Spleen (tissue), 7 donors: ENCODE results near the gene BPGM.

ENCODE experiments used
- POLR2A ChIP-seq, 3 donors: fragments of 450-650 bp; IDR thresholded peaks; one replicate each; pipeline ENCODE4 v1.5.1; 2017; ENCODE audit warnings: antibody characterized with exemption in 3 of 3, mild to moderate bottlenecking in 1 of 3
- POLR2AphosphoS5 ChIP-seq, 3 donors: sonication (generic); formaldehyde crosslinking; IDR thresholded peaks; one replicate each; pipeline ENCODE4 v1.5.1; 2017; ENCODE audit warnings: antibody characterized with exemption in 3 of 3
- TF ChIP-seq, protein P1 (sequence below), 11 experiments: fragments of 200-600 bp in 7 of 11; fragments of 450-650 bp in 4 of 11; sonication (generic) in 4 of 11; IDR thresholded peaks in 8 of 11; conservative IDR thresholded peaks in 3 of 11; 1 replicate in 7 of 11; 2 replicates in 4 of 11; pipeline versions ENCODE4 v1.4.0 to v1.8.0; 2016 to 2021; ENCODE audit warnings: antibody characterized with exemption in 11 of 11, inconsistent platforms in 4 of 11, mild to moderate bottlenecking in 1 of 11
- donor health status: DM: no; HTN: no; CAD: no; lungs with moderate emphysema.
- donor health status: DM: no; HTN: no; CAD: no.
- donor health status: DM: no; HTN: no; CAD: no.

DNA sequence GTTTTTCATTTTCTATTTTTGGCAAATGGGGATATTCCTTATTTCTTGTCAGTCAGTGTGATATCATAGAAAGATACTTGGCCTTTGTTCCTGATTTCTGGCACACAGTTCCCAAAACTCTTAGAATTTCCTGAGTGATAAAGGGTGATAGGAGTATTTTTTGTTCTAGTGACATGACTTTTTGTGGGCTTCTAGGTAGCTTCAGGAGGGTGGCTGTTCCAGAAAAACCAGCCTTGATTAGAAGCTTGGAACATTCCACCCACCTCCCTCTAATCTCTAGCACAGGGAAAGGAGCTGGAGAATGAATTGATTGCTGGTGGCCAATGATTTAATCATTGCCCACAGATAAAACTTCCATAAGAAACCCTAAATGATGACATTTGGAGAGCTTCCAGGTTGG, 17.2 kb upstream of the BPGM start:
- TF ChIP-seq, protein P1, sequence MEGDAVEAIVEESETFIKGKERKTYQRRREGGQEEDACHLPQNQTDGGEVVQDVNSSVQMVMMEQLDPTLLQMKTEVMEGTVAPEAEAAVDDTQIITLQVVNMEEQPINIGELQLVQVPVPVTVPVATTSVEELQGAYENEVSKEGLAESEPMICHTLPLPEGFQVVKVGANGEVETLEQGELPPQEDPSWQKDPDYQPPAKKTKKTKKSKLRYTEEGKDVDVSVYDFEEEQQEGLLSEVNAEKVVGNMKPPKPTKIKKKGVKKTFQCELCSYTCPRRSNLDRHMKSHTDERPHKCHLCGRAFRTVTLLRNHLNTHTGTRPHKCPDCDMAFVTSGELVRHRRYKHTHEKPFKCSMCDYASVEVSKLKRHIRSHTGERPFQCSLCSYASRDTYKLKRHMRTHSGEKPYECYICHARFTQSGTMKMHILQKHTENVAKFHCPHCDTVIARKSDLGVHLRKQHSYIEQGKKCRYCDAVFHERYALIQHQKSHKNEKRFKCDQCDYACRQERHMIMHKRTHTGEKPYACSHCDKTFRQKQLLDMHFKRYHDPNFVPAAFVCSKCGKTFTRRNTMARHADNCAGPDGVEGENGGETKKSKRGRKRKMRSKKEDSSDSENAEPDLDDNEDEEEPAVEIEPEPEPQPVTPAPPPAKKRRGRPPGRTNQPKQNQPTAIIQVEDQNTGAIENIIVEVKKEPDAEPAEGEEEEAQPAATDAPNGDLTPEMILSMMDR (IDR thresholded peaks at IDR 0.05 in 8 of 11, conservative IDR thresholded peaks at IDR 0.05 in 3 of 11), result no peak
- TF ChIP-seq POLR2AphosphoS5 (IDR thresholded peaks at IDR 0.05), result no peak
- no peak for TF ChIP-seq POLR2A (IDR thresholded peaks at IDR 0.05)
